G401.6 (cell line): Measurements from ENCODE around the gene RPL35A.
"Not testable (repeated sequence)": the region's sequence is repeated elsewhere in the genome, so short reads cannot be mapped to it uniquely, and the experiment has no call there.

Experiments used
- FAIRE-seq: peaks from 2 replicates; lab custom pipeline; 2012; peaks lifted over from hg19 to GRCh38; lab: Jason Lieb, UNC

The RPL35A gene

DNA sequence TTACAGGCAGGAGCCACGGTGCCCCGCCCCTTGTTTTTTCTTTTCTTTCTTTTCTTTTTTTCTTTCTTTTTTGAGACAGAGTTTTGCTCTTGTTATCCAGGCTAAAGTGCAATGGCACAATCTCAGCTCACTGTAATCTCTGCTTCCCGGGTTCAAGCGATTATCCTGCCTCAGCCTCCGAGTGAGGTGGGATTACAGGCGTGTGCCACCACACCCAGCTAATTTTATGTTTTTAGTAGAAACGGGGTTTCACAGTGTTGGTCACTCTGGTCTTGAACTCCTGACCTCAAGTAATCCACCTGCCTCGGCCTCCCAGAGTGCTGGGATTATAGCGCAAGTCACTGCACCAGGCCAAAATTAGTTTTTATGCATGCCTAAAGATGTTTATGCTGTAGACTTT lies 2.5 kb downstream of the RPL35A start:
- FAIRE-seq, result no peak

DNA sequence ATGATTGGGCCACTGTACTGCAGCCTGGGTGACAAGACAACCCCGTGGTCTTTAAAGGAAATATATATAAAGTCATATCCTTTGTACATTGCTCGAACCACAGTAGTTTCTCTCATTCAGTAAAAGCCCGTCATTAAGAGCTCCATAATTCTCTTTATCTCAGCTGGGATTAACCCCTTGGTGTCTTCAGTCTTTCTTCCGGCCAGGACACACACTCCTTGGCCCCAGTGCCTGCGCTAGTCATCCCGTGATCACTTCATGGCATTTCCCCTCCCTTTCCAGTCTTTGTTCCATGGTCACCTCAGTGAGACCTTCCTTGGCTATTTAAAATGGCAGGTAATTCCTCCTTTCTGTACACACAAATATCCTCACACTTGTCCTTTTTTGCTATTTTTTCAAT lies 3.3 kb downstream of the RPL35A start:
- FAIRE-seq, result no peak

DNA sequence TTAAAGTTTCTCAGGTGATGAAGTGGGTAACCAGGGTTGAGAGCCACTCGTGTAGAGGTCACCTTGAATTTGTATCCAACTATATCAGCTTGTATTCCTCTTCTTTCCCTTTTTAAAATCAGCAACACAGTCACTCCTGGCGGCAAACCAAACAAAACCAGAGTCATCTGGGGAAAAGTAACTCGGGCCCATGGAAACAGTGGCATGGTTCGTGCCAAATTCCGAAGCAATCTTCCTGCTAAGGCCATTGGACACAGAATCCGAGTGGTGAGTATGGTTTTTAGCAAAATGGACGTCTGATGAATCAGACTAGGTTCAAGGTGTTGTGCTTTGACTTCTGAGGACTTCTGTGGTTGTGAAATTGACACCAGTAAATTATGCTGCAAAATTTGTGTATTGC lies 3.9 kb downstream of the RPL35A start:
- FAIRE-seq, result no peak

DNA sequence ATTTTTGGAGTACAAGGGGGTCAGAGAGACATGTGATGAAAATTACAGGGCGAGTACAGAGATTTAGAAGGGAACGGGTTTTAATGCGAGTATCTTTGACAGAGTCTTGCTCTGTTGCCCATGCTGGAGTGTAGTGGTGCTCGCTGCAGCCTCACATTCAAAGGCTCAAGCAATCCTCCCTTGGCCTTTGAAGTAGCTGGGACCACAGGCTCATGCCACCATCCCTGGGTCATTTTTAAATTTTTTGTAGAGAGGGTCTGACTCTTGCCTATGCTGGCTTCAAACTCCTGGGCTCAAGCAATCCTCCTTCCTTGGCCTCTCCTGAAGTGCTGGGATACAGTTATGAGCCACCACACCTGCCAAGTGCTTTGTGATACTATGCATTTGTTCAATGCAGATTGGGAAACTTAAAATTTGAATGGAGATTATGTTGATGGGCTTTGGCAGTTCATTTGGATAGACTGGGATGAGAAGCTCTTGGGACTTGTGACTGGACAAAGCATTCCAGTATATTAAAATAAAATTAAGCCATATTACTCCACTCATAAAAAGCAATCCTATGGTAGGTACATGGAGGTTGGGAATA lies 6.0 kb downstream of the RPL35A start:
- no peak for FAIRE-seq

DNA sequence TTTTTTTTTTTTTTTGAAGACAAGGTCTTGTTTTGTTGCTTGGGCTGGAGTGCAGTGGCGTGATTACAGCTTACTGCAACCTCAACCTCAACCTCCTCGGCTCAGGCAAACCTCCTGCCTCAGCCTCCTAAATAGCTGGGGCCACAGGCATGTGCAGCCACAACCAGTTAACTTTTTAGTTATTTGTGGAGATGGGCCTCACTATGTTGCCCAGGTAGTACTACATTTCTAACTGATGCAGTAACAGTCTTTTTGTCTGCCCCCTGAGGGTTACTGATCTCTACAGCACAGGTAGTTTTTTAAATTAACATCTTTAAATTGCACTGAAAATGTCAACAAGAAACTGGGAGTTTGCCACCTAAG lies 6.6 kb downstream of the RPL35A start:
- no peak for FAIRE-seq

DNA sequence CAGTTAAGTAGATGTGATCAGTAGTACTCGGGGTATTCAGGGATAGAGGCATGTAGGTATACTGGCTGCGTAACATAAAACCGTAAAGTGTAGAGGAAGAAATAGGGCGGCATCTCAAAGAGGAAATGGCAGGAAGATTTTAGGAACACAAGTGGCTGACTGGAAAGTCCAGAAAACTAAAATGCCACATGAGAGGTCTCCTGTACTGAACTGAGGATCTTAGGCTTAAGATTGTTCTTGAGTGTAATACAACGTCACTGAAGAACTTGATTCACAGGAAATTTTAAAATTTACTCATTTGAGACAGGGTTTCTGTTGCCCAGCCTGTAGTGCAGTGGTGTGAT lies 7.8 kb downstream of the RPL35A start:
- no peak for FAIRE-seq

DNA sequence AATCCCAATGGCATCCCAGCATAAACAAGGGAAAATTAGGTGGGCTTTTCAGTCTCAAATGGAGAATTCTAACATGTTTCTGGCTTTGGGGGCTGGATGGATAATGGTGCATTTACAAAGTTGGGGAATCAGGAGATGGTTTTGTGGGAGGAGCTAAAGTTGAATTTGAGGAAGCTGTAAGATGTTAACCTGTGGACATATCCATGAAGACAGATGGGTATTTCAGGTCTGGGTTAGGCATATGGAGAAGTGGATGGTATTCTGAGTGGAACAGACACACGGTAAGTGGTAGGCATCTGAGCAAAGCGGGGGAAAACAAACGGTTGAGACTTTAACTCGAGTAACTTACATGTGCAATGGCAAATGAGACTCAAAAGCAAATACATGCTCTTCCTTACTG lies 8.4 kb downstream of the RPL35A start:
- no peak for FAIRE-seq

DNA sequence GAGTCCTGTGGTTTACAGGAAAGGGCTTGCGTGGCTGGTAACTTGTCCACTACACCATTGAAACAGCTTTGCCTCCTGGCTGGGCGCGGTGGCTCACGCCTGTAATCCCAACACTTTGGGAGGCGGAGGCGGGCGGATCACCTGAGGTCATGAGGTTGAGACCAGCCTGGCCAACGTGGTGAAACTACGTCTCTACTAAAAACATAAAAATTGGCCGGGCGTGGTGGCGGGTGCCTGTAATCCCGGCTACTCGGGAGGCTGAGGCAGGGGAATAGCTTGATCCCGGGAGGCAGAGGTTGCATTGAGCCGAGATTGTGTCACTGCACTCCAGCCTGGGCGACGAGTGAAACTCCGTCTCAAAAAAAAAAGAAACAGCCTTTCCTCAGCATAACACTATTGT lies 8.9 kb downstream of the RPL35A start:
- not testable (repeated sequence) for FAIRE-seq

DNA sequence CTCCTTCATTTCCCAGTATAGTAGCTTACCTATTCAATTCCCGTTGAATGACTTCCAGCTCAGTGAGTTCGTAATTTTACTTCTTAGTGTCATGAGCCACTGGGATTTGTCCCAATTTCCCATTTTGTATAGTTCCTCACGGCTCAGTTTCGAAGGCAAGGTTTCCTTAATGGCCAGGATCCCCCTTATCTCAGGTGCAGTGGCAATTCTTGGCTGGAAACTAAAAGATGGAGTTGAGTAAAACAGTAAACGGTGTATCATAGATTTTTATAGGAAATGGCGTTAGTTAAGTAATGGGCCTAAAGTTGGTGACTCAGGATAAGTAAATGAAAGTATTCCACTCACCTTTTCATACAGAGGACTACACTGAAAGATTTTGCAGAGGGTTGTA lies 9.5 kb downstream of the RPL35A start:
- peak; percentile 23 for FAIRE-seq

DNA sequence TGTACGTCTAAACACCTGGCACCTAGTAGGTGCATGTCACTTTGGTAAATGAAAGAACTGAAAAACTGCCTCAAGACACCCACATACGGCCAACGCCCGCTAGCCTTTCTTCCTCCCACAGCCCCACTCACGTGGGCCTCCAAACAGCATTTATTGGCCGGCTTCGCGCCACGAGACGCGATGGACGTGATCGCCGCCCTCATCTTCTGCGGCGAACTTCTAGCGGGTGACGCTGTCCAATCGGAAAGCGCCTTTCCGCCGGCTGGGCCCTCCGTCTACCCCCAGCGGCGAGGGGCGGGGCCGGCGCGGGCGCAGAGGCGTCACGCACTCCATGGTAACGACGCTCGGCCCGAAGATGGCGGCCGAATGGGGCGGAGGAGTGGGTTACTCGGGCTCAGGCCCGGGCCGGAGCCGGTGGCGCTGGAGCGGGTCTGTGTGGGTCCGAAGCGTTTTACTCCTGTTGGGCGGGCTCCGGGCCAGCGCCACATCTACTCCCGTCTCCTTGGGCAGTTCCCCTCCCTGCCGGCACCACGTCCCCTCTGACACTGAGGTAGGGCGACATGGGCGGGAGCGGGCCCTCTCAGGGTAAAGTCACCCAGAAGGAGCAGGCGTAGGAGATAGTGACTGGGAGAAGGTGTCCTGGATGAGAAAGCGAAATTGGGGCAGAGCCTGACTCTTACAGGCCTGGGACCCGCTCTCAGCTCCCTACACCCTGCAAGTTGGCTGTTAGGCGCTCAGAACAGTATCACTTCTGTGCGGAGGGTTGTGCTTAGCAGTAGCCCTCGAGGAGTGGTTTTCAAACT lies 10.1 kb downstream of the RPL35A start, which contains the start of gene LMLN:
LMLN (plus strand) TSS at position 327 of the 803 bp plus-strand sequence; CDS start at position 356, 29 bp downstream.
- FAIRE-seq, result peak; percentile 95

DNA sequence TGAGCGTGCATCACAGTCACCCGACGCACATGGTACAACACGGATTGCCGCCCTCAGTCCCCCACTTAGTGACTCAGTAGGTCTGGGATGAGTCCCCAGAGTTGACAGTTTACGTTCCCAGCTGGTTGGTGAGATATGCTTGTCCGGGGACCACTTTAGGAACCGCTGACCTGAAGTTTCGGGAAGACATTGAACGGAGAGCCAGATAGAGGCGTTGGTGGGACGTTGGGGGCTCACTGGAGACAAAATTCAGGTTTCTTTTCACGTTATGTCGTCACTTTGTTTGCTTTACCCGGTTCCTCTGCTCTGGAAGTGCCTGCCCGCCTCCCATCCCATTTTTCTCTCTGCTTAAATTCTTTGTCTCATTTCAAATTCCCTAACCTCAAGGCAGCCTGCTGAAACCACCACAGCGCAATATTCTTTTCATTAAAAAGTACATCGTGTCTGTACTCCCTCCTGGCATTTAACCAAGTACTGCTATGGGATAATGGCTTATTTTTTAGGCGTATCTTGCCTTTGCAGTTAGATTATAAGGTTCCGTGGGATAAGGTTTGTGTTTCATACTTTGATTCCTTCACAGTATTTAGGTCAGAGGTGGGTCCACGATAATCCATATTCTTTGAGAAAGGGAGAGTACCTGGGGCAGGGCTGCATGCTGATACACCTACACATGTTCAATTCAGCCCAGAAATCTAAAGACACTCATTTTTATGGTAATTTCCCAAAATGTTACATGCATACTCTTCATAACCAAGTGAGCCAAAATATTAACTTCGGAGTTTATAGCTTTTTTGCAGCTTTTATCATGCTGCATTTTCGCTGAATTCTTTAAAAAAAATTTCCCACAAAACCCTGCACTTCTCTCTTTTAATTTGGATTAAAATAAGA lies 10.9 kb downstream of the RPL35A start:
- FAIRE-seq, result no peak

DNA sequence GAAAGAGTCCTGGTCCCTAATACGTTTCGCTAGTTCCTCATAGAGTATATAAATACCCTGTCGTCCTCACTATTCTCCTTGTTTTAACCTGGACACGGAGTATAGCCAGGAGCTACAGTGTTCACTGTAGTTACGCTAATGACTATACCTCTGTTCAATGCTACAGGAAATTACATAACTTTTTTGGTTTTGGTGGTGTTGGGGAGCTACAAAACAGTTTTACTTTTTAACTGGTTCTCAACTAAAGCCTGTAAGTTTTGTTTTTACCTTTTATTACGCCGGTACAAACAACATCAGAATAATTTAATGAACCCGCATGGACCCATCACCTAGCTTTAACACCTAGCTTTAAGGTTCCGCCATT lies 11.6 kb downstream of the RPL35A start:
- FAIRE-seq, result no peak

DNA sequence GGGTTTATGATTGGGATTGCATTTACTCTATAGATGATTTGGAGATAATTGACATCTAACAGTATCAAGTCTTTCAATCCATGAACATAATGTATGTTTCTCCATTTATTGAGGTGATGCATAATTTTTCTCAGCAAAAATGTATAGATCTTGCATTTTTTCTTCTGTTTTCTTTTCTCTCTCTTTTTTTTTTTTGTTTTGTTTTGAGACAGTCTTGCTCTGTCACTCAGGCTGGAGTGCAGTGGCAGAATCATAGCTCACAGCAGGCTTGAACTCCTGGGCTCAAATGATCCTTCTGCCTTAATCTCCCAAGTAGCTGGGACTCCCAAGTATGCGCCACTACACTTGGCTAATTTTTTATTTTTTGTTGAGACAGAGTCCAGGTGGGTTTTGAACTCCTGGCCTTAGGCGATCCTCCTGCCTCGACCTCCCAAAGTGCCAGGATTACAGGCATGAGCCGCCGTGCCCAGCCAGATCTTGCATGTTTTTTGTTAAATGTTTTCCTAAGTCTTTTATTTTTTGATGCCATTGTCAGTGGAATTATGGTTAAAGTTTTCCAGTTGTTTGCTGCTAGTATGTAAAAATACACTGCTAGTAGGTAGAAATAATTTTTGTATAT lies 13.1 kb downstream of the RPL35A start:
- no peak for FAIRE-seq

DNA sequence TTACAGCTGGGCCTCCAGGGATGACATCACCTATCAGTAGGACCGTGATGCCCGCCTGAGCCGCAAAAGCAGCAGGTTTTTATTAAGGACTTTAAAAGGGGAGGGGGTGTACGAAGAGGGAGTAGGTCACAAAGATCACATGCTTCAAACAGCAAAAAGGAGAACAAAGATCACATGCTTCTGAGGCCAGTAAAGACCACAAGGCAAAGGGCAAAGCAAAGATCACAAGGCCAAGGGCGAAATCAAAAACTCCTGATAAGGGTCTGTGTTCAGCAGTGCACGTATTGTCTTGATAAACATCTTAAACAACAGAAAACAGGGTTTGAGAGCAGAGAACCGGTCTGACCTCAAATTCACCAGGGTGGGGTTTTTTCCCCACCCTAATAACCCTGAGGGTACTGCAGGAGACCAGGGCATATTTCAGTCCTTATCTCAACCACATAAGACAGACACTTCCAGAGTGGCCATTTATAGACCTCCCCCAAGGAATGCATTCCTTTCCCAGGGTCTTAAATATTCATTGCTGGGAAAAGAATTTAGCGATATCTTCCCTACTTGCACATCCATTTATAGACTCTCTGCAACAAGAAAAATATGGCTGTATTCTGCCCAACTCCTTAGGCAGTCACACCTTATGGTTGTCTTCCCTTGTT lies 17.5 kb downstream of the RPL35A start:
- not testable (repeated sequence) for FAIRE-seq

DNA sequence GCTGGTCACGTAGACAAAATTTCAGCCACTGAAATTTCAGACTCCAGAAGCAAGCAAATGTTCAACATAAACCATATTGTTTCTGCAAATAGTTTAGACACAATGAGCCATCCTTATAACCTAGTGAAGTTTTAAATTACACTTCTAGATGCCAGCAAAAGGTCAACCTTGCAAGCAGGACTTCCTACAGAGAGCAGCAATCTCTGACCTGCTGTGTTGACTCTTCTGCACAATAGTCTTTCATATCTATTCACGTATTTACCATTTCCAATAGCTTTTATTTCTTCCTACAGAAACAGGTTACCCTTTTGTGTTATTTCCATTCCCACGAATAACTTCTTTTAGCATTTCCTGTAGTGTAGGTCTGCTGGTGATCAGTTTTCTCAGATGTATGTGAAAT lies 20.6 kb downstream of the RPL35A start:
- FAIRE-seq, result no peak

DNA sequence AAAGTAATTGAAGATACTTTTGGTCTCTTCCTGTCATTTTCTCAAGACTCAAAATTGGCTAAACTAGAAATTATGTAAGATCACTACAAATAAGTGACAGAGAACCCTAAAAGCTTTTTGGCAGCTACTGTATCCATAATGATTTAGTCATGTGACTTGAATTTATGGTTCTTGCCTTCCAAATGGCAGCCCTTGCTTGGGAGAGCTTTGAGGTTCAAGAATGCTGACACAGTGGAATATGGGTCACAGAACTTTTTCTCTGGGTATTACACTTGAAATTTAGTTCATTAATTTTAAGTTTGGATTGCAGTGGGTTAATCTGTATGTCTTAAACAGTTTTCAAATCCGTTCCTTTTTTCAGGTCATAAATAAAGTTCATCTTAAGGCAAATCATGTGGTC lies 24.0 kb downstream of the RPL35A start:
- no peak for FAIRE-seq

DNA sequence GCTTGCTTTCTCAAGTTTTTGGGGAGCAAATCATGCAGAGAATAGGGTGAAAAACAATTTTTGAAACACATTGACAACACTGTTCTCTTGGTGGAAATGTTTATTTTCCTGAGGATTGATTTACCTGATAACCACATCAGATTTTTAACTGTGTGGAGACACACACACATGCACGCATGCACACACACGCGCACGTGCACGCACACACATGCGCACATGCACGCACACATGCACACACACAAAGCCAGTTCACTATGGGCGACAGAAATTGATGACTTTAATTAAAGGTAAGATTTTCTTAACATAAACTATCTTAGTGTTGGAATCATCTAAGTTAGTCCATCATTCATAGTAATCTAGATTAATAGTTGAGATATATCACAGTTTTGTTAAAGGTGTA lies 25.3 kb downstream of the RPL35A start:
- no peak for FAIRE-seq

DNA sequence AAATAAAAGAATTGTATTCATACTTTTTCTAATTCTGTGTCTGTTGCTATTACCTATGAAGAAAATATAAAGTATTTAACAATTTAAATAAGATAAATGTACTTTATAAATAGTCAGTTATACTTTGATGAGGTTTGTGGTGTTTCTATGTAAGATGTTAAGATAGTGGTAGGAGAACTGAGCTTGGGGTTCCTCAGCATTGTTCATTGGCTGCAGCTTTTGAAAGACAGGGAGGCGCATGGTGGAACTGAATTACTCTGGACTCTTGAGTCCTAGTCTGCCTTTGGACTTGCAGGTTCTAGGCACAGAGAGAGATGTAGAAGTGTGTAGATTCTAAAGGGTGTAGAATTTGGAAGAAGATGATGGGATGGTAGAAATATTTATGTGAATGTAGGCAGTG lies 33.1 kb downstream of the RPL35A start:
- FAIRE-seq, result no peak

DNA sequence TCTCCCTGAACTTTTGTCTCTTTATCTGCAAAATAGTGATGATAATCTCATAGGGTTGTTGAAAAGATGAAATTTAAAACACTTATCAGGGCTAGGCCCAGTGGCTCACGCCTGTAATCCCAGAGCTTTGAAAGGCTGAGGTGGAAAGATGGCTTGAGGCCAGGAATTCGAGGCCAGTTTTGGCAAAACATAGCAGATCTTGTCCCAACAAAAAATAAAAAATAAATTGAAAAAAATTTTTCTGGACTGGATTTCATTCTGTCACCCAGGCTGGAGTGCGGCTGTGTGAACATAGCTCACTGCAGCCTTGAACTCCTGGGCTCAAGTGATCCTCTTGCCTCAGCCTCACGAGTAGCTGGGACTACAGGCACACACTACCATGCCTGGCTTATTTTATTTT lies 39.7 kb downstream of the RPL35A start:
- no peak for FAIRE-seq

DNA sequence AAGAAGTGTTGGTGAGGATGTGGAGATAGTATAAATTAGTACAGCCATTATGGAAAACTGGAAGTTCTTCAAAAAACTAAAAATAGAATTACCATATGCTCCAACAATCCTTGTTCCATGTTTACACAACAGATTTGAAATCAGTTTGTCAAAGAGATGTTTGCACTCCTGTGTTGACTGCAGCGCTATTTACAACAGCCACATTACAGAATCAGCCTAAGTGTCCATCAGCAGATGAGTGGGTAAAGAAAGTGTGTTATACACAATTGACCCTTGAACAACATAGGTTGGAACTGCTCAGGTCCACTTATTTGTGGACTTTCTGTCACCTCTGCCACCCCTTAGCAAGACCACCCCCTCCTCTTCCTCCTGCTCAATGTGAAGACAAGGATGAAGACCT lies 44.7 kb downstream of the RPL35A start:
- FAIRE-seq, result no peak

DNA sequence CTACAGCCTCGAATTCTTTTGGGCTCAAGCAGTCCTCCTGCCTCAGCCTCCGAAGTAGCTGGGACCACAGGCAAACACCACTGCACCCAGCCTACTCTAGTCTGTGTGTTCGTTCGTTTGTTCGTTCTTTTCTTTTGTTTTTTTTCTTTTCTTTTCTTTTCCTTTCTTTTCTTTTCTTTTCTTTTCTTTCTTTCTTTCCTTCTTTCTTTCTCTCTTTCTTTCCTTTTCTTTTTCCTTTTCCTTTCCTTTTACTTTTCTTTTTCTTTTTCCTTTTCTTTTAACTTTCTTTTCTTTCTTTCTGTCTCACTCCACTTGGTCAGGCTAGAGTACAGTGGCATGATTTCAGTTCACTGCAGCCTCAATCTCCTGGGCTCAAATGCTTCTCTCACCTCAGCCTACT lies 46.9 kb downstream of the RPL35A start:
- no peak for FAIRE-seq

DNA sequence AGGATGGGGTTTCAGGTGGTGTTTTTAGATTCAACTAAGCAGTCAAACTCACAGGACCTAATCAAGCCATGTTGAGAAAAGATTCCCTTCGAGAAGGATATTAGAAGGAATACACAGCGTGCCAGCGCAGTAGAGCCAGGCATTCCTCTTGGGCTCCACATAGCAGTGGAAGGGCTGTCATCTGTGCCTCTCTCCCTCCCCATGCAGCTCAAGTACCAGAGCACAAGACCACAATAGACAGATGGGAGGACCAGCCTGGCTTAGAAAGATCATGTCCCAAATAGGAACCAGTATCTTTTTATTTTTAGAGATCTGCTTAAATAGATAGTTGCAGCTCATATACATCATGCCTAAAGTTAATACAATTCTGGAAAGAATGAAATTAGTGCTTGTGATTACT lies 47.9 kb downstream of the RPL35A start:
- FAIRE-seq, result no peak
